Smooth muscle cell (in vitro differentiated cells): ENCODE results near the gene KIAA1755. TPM values are rescaled to one million over a fixed set of nuclear protein-coding genes. Genes with fewer than 3 reads are reported as not detected.

Experiments used
- DNase-seq: peaks from one replicate; lab custom pipeline; 2025; ENCODE audit not compliant: unreplicated experiment; lab: John Stamatoyannopoulos, UW
- H2AFZ ChIP-seq: fragments of 200-600 bp; sonication (generic); 2 replicates; pipeline ENCODE4 v1.6.0; 2016; ENCODE audit warnings: antibody characterized with exemption, low read depth, mild to moderate bottlenecking
- H3F3A ChIP-seq: fragments of 200-600 bp; sonication (generic); 2 replicates; pipeline ENCODE4 v1.6.0; 2017; ENCODE audit warnings: antibody characterized with exemption, low read depth
- H3K27ac ChIP-seq: fragments of 200-600 bp; sonication (generic); 2 replicates; pipeline ENCODE4 v1.5.1; 2016; ENCODE audit warnings: low read depth, mild to moderate bottlenecking
- H3K27me3 ChIP-seq: fragments of 200-600 bp; sonication (generic); 2 replicates; pipeline ENCODE4 v1.6.1; 2016; ENCODE audit warnings: low read depth, mild to moderate bottlenecking
- H3K36me3 ChIP-seq: fragments of 200-600 bp; sonication (generic); 2 replicates; pipeline ENCODE4 v1.5.1; 2016; ENCODE audit warnings: low read depth
- H3K4me1 ChIP-seq: fragments of 200-600 bp; sonication (generic); 2 replicates; pipeline ENCODE4 v1.5.1; 2016; ENCODE audit warnings: low read depth
- H3K4me2 ChIP-seq: fragments of 200-600 bp; sonication (generic); 2 replicates; pipeline ENCODE4 v1.6.0; 2016; ENCODE audit warnings: mild to moderate bottlenecking
- H3K4me3 ChIP-seq: fragments of 200-600 bp; sonication (generic); 2 replicates; pipeline ENCODE4 v1.5.1; 2016; ENCODE audit warnings: mild to moderate bottlenecking
- H3K79me2 ChIP-seq: fragments of 200-600 bp; sonication (generic); 2 replicates; pipeline ENCODE4 v1.6.0; 2016; ENCODE audit warnings: low read depth, mild to moderate bottlenecking
- H3K9ac ChIP-seq: fragments of 200-600 bp; sonication (generic); 2 replicates; pipeline ENCODE4 v1.6.0; 2016; ENCODE audit warnings: low read depth
- H3K9me3 ChIP-seq: fragments of 200-600 bp; sonication (generic); replicated peaks from 2 replicates; pipeline ENCODE4 v1.5.1; 2016; ENCODE audit warnings: low read depth
- H4K20me1 ChIP-seq: fragments of 200-600 bp; sonication (generic); 2 replicates; pipeline ENCODE4 v1.6.0; 2016; ENCODE audit warnings: low read depth
- CTCF ChIP-seq: fragments of 200-600 bp; sonication (generic); IDR thresholded peaks from 2 replicates; pipeline ENCODE4 v1.5.1; 2017; ENCODE audit warnings: borderline replicate concordance, mild to moderate bottlenecking, antibody characterized with exemption; ENCODE audit not compliant: insufficient read depth, poor library complexity, severe bottlenecking
- WGBS: methylation state at CpG from one replicate; pipeline ENCODE4 v1.1.7; 2016; ENCODE audit warnings: low lambda C conversion rate; 5-methylcytosine and 5-hydroxymethylcytosine counted together
- polyA plus RNA-seq: library from polyadenylated mRNA; unstranded; fragments of >200 nt; fragmentation: Nextera tagmentation; extraction: Ambion mirVana; gene quantifications from 2 replicates; pipeline ENCODE4 v1.2.1, GENCODE V29; 2016
- total RNA-seq: library from RNA; depleted of rRNA; stranded (reverse); fragments of >200 nt; gene quantifications from 2 replicates; pipeline ENCODE4 v1.2.3, GENCODE V29; 2014

KIAA1755 gene
- total and polyA plus RNA-seq, 2 experiments from 2014 or later = 0.17 TPM; not detected in 1

DNA sequence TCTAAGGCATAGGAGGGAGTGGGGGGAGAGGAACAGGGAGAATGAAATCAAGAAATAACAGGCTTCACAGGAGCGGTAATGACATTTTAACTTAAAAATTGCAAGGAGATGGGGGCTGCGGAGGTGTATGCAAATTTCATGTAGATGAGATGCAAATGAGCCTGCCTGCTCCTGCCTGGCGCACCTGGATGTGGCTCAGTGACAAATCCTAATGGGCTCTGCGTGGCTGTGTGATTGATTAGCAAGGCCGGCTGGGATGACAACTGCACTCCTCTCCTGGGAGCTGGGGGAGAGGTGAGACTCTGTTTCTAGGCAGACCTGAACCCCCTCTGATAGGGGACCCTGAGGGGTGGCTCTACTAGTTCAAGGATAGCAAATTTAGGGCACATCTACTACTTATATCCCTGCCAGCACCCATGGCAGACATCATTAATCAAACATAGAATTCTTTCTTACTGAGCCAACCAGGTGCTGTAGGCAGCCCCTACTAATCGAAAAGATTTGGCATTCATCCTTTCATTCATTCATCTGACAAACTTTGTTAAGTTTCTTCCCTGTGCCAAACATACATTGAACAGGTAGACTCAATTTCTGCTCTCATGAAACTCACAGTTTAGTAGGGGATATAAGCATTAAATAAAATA, 57.1 kb downstream of the KIAA1755 start:
- no peak overlapping the region for H3K4me3 ChIP-seq
- H4K20me1 ChIP-seq = no peaks in the 10 kb centered on the region
- H3K4me1 ChIP-seq = no peaks in the 10 kb centered on the region
- H3K27me3 ChIP-seq = no peaks in the 10 kb centered on the region
- DNase-seq = no peak
- no peak overlapping the region for H3K27ac ChIP-seq
- H3K4me2 ChIP-seq = no peak overlapping the region
- no peak for TF ChIP-seq CTCF
- no peaks in the 10 kb centered on the region for H3K79me2 ChIP-seq
- H3K9ac ChIP-seq = no peak overlapping the region
- peaks cover 14% of the 10 kb centered on the region for H3F3A ChIP-seq
- H2AFZ ChIP-seq = no peak overlapping the region
- H3K9me3 ChIP-seq = no peaks in the 10 kb centered on the region
- WGBS = 81% methylated on average over 6 of the region's 6 CpGs
- H3K36me3 ChIP-seq = no peaks in the 10 kb centered on the region

GRCh38 chr20:38202982-38203293, 57.6 kb downstream of the KIAA1755 start:
- H3K9me3 ChIP-seq = no peaks in the 10 kb centered on the region
- no peak for DNase-seq
- H3K36me3 ChIP-seq = no peaks in the 10 kb centered on the region
- H3K79me2 ChIP-seq = no peaks in the 10 kb centered on the region
- H3F3A ChIP-seq = peaks cover 14% of the 10 kb centered on the region
- no peak overlapping the region for H3K4me3 ChIP-seq
- no peak overlapping the region for H2AFZ ChIP-seq
- H3K4me2 ChIP-seq = no peak overlapping the region
- whole genome bisulfite sequencing = 81% methylated on average over 8 of the region's 8 CpGs
- H3K9ac ChIP-seq = no peak overlapping the region
- no peak for TF ChIP-seq CTCF
- H4K20me1 ChIP-seq = no peaks in the 10 kb centered on the region
- no peaks in the 10 kb centered on the region for H3K27me3 ChIP-seq
- H3K27ac ChIP-seq = no peak overlapping the region
- no peaks in the 10 kb centered on the region for H3K4me1 ChIP-seq

GRCh38 chr20:38202153-38202981, 58.2 kb downstream of the KIAA1755 start:
- Histone ChIP-seq H3K27me3 (no peaks in the 10 kb centered on the region), H3K9me3 (no peaks in the 10 kb centered on the region), H3K79me2 (no peaks in the 10 kb centered on the region), H3K4me2 (no peak overlapping the region), H4K20me1 (no peaks in the 10 kb centered on the region), H3K4me1 (no peaks in the 10 kb centered on the region), H3K36me3 (no peaks in the 10 kb centered on the region), H2AFZ (no peak overlapping the region), H3K9ac (no peak overlapping the region), H3F3A (peaks cover 14% of the 10 kb centered on the region), H3K27ac (no peak overlapping the region), H3K4me3 (no peak overlapping the region)
- no peak for DNase-seq
- WGBS = 96% methylated on average over 12 of the region's 12 CpGs
- TF ChIP-seq CTCF = no peak
